Measurements from ENCODE around the gene CREB5.

DNA sequence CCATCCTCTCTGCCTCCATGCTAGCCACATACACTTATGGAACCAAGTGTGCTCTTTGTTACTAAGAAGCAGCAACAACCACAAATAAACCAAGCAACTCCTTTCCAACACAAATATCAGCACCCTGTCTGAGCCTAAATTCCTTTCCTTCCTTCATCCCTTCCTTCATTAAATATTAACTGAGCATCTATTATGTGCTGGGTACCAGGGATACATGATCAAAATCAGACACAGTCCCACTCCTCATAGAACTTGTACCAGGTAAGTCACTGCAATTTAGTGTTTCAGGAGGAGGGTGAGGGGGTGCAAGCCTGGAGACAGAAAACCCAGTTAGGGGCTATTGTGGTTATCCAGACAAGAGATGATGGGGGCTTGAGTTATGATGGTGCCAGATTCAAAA is 10.8 kb downstream of the CREB5 start:
- TF ChIP-seq CTCF (IDR thresholded peaks at IDR 0.05) (no peak), EP300 (IDR thresholded peaks at IDR 0.05) (no peak)

All from ovary (tissue), 3 donors.